NCI-H128 (cell line): ENCODE measurements around the gene B3GNT8.
"Not testable (repeated sequence)": the region's sequence is repeated elsewhere in the genome, so short reads cannot be mapped to it uniquely, and the experiment has no call there.

Experiments used
- DNase-seq: peaks from one replicate; lab custom pipeline; 2025; ENCODE audit not compliant: unreplicated experiment; lab: John Stamatoyannopoulos, UW

Gene B3GNT8

GRCh38 chr19:41416194-41416674 lies 10.9 kb downstream of the B3GNT8 start:
- DNase-seq: no peak

GRCh38 chr19:41415154-41415571 lies 12.0 kb downstream of the B3GNT8 start:
- no peak for DNase-seq

- DNase-seq: no peak
These were observed 12.7 kb downstream of the B3GNT8 start for GRCh38 chr19:41414461-41414860.

GRCh38 chr19:41413947-41414346 lies 13.2 kb downstream of the B3GNT8 start:
- DNase-seq: no peak

GRCh38 chr19:41412953-41413352 lies 14.2 kb downstream of the B3GNT8 start:
- DNase-seq: no peak

GRCh38 chr19:41411968-41412265 lies 15.3 kb downstream of the B3GNT8 start:
- no peak for DNase-seq

GRCh38 chr19:41411100-41411967 lies 15.8 kb downstream of the B3GNT8 start:
- no peak for DNase-seq

GRCh38 chr19:41410336-41411054 lies 16.7 kb downstream of the B3GNT8 start:
- no peak for DNase-seq

GRCh38 chr19:41409288-41409687 lies 17.9 kb downstream of the B3GNT8 start:
- DNase-seq: no peak

- DNase-seq: not testable (repeated sequence)
These were observed 18.3 kb downstream of the B3GNT8 start for GRCh38 chr19:41408846-41409245.

- DNase-seq: no peak
These were observed 18.9 kb downstream of the B3GNT8 start for GRCh38 chr19:41408256-41408655.

GRCh38 chr19:41407271-41407670 lies 19.9 kb downstream of the B3GNT8 start:
- no peak for DNase-seq

- DNase-seq: no peak
These were observed 21.4 kb downstream of the B3GNT8 start for GRCh38 chr19:41405776-41406175.

- no peak for DNase-seq
These were observed 23.8 kb downstream of the B3GNT8 start for GRCh38 chr19:41403181-41403970.

- no peak for DNase-seq
These were observed 25.2 kb downstream of the B3GNT8 start for GRCh38 chr19:41402010-41402409.

GRCh38 chr19:41401483-41401882 lies 25.7 kb downstream of the B3GNT8 start:
- no peak for DNase-seq

GRCh38 chr19:41399525-41399924 lies 27.6 kb downstream of the B3GNT8 start:
- DNase-seq: no peak

- no peak for DNase-seq
These were observed 28.1 kb downstream of the B3GNT8 start for GRCh38 chr19:41399091-41399490.

- DNase-seq: no peak
These were observed 28.6 kb downstream of the B3GNT8 start for GRCh38 chr19:41398598-41398997.

GRCh38 chr19:41398050-41398418 lies 29.1 kb downstream of the B3GNT8 start:
- no peak for DNase-seq
